ENCODE results near the gene SART3.

Gene SART3, protein sequence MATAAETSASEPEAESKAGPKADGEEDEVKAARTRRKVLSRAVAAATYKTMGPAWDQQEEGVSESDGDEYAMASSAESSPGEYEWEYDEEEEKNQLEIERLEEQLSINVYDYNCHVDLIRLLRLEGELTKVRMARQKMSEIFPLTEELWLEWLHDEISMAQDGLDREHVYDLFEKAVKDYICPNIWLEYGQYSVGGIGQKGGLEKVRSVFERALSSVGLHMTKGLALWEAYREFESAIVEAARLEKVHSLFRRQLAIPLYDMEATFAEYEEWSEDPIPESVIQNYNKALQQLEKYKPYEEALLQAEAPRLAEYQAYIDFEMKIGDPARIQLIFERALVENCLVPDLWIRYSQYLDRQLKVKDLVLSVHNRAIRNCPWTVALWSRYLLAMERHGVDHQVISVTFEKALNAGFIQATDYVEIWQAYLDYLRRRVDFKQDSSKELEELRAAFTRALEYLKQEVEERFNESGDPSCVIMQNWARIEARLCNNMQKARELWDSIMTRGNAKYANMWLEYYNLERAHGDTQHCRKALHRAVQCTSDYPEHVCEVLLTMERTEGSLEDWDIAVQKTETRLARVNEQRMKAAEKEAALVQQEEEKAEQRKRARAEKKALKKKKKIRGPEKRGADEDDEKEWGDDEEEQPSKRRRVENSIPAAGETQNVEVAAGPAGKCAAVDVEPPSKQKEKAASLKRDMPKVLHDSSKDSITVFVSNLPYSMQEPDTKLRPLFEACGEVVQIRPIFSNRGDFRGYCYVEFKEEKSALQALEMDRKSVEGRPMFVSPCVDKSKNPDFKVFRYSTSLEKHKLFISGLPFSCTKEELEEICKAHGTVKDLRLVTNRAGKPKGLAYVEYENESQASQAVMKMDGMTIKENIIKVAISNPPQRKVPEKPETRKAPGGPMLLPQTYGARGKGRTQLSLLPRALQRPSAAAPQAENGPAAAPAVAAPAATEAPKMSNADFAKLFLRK

DNA sequence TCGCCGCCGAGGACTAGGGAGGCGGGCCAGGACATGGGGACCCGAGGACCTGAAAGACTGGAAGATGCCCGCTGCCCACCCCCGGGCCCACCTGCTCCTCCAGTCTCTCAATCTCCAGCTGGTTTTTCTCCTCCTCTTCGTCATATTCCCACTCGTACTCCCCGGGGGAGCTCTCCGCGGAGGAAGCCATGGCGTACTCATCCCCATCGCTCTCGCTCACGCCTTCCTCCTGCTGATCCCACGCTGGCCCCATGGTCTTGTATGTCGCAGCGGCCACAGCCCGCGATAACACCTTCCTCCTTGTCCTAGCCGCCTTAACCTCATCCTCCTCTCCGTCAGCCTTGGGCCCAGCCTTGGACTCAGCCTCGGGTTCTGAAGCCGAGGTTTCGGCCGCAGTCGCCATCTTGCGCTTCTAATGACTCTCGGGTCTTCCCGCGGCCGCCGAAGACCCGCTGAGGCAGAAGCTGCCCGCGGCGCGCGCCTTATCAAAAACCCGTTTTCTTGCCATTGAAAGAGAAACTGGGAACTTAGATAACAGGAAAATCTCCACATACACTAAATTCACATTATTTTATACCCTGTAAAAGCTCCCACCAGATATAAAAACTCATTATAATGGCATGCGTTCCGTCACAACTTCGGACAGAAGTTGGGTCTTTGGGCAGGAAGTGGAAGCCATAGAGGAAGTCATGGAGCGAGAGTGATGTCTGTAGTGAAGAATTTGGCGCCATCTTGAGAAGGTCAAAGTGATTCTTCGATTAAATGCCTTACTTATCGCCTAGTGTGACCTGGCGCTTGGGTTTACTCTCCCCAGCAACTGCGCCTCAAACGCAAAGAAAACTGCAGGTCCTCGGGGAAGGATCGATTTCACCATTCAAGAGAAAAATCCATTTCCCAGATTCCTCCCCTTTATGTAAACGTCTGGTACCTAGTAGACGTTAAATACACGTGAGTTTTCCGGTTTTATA is at the start of gene SART3:
SART3 (minus strand) TSS at position 422 of the 968 bp plus-strand sequence; CDS start at position 403, 19 bp downstream.
- peak; percentile 91 for DNase-seq

DNA sequence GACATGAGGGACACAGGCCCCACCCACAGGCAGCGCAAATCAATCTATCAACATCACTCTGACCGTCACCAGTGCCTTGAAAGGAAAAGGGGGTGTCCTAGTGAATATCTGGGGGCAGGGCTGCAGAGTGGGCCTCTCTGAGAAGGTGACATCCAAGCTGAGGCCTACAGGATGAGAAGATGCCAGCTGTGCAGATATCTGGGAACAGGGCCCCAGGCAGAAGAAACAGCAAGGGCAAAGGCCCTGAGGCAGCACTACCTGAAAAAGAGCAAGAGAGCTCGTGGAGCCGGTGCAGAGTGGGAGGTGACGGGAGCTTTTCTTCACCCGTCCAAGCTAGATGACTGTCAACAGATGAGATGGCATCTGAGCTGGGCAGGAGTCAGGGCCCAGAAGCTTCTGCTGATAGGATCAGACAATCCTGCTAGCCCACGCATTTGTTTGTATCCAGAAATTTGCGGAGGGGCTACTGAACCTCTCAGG is 49.4 kb upstream of the SART3 start:
- no peak for DNase-seq

DNA sequence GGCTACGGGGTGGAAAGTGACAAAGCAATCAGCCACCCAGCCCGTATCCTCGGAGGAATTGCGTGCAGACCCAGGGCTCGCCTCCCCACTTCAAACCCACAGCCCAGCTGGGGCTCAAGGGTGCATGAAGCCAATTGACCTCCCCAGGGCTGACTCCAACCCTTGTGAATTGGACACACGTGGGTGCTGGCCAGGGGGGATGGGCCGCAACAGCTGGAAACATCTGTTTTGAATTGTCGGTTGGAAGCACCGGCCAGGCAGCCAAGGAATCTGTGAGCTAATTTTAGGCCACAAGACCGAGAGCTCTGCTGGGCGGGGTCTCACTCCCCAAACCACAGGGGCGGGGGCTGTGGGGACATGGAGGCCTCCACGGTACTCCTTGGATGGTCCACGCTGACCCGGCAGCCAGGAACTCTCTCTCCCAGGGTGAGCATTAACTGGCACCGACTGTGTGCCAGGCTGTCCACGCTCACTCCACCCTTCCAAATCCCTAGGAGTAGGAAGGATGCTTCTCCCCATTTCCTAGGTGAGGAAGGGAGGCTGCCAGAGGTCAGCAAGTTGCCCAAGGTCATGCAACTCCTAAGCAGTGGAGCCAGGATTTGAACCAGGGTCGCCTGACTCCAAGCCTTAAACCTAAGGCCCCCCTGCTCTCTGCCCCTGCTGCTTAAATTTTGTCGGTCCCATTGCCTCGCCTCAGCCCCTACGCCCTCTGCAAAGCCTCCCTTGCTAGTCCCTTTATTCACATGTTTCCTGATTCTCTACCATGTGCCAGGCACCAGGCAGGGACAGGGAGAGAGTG is 48.8 kb upstream of the SART3 start:
- no peak for DNase-seq

DNA sequence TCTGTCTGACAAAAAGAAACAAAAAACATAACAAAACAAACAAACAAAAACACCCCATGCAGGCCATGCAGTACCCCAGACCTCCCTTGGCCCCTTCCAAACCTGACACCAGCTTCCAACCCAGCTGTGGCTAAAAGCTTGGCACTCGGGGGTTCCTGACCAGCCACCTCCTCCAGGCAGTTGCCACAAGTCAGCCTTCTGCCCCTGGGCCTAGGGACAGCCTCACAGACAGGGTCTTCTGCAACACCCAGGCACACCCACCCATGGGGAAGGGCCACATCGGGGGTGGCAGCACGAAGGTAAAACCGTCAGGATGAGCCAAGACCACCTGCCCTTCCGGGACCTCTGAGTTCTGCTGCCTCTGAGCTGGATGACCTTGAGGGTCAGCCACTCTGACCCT is 47.6 kb upstream of the SART3 start:
- DNase-seq: no peak

DNA sequence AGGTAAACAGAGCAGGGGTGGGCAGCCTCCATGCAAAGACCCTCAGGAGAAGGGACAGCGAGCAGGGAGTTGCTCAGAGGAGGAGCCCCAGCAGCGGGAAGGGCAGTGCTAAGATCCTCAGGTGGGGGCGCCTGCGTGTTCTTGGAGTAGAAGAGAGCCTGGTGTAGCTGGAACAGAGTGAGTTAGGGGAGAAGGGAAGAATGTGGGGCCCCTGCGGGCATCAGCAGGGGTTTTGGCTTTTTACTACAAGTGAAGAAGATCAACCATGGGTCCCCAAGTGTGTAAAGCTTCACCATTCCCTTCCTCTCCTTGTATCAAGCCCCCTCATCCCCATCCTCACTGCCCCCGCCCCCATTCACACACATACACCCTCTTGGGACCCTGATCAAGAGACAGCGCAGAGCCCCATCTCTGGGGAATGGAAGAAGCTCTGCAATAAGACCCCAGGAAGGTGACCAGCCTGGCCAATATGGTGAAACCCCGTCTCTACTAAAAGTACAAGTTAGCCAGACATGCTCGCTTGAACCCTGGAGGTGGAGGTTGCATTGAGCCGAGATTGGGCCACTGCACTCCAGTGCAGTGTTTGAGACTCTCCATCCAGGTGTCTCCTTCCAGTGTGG is 47.1 kb upstream of the SART3 start:
- DNase-seq: no peak

DNA sequence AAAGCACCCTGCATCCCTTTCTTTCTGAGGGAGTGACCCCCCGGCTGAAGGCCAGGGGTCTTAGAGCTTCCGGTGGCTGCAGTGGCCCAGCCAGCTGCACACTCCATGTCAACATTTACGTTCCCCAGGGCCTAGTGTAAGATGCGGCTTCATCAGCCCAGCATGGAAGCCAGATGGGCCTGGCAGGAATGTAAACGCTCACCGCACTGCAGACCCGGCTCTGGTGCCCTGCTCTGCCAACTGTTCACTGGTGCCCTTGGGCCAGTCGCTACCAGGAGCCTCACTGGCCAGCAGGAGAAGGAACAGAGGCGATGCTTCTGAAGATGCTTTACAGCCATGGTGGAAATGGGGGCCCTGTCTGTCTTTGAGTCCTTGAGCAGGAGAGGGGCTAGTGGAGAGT is 45.5 kb upstream of the SART3 start:
- DNase-seq: no peak

DNA sequence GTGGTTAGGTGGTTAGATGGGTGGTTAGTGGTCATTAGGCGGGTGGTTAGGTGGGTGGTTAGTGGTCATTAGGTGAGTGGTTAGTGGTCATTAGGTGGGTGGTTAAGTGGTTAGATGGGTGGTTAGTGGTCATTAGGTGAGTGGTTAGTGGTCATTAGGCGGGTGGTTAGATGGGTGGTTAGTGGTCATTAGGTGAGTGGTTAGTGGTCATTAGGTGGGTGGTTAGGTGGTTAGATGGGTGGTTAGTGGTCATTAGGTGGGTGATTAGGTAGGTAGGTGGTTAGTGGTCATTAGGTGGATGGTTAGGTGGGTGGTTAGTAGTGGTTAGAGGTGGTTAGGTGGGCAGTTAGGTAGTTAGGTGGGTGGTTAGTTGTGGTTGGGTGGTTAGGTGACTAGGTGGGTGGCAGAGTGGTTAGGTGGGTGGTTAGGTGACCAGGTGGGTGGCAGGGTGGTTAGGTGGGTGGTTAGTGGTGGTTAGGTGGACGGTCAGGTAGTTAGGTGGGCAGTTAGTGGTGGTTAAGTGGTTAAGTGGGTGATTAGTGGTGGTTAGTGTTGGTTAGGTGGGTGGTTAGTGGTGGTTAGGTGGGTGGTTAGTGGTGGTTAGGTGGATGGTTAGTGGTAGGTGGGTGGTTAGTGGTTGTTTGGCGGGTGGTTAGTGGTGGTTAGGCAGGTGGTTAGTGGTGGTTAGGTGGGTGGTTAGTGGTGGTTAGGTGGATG is 44.9 kb upstream of the SART3 start:
- DNase-seq: no peak

DNA sequence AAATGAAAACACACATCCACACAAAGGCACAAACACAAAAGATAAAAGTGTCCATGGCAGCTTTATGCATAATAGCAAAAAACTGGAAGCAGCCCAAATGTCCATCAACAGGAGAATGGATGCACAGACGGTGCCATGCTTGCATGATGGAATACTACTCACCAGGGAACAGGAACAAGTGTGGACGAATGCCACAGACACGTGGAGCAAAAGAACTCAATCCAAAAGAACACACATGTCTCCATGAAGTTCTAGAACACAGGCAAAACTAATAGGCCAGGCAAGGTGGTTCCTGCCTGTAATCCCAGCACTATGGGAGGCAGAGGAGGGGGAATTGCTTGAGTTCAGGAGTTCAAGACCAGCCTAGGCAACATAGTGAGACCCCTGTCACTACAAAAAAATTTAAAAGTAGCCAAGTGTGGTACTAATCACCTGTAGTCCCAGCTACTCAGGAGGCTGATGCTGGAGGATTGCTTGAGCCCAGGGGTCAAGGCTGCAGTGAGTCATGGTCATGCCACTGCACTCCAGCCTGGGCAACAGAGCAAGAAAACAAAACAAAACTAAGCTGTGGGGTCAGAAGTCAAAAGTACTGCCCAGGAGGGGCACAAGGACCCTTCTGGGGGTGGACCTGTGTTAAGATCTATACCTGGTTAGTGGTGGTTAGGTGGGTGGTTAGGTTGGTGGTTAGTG is 44.2 kb upstream of the SART3 start:
- DNase-seq: no peak

DNA sequence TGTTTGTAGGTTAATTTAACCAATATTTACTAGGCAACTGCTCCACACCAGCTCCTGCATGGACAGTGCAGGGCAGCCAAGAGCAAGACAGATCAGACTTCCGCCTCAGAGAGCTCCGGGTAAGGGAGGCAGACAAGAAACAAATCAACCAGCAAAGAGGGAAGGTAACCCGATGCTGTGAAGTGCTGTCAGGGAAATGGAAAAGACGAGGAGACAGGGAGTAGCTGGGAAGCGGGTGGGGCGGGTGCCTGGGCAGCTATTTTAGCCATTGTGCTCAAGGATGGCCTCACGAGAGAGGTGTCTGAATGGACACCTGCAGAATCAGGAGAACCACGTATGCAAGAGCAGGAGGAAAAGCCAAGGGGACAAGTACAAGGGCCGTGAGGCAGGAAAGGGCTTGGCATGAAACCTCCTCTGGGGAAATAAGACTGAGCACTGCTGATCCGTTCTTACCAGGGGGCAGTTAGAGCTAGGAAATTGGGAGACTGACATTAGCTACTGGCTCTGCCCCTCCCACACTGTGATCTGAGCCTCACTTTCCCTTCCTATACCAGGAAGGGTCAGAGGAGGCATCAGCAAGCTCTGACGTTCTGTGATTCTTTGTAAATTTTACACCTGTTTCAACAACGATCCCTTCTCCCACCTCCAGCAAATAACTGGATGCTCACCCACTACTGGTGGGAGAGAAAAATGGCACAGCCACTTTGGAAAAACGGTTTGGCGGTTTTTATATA is 43.4 kb upstream of the SART3 start:
- no peak for DNase-seq

DNA sequence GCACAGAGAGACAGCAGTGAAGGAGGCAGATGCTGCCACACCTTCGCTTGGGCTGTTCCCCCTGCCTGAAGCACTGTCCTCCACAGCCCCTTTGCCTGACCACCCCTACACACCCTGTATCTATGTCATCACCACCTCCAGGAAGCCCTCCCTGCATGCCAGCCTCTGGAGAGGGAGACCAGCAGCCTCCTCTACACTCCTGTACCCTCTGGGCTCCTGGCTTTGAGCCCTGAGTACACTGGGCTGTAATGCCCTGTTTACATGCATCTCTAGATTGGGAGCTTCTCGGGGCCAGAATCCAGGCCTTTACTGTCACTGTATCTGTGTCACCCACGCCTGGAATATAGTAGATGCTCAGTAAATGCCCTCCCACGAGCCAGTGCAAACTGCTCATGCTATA is 42.8 kb upstream of the SART3 start:
- no peak for DNase-seq

DNA sequence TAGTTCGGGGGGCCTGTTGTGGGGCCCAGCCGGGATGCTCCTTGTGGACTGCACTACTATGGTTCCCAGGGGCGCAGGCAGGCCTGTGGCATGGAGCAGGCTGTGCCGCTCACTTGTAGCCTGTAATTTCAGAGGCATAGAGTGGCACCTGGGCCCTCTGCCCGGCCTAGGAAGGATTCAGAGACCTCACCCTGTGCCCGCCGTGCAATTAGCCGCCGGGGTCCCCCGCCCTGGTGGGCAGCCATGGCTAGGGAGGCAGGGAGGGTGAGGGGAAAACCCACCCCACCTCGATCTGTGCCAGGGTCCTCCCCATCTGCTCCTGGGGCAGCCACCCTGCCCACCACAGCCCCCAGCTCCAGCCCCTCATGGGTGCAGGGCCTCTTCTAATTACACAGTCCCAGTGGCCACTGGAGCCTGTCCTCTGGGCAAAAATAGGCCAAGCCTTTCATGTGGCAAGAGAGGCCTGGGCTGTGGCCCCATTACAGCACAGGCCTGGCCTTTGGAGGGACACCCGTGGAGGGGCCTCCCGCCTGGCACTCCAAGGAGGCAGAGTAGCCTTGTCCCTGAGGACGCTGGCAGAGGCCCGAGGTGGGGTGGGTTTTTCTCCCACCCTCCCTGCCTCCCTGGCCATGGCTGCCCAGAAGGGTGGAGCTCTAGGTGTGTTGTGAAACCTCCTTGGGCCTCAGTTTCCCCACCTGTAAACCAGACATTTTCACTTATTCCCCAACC is 42.2 kb upstream of the SART3 start:
- DNase-seq: no peak

DNA sequence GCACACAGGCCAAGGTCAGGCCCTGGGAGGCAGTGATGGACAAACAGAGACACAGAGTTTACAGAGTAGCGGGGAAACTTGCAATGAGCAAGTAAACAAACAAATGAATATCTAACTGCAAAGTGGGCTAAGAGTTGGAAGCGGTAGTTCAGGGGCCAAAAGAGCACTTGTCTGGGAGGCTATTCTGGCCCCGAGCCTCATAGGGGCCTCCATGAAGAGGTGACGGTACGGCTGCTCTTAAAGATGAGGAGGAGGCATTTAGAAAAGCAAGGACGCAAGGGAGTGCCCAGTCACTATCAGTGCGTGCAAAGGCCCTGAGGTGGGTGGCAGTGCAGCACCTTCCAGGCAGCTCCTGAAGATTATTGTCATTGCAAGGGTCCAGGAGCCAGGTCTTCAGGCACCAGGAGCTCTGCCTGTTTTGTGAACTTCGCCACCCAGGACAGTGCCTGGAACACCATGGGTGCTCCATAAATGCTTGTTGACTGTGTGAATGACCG is 41.3 kb upstream of the SART3 start:
- no peak for DNase-seq

DNA sequence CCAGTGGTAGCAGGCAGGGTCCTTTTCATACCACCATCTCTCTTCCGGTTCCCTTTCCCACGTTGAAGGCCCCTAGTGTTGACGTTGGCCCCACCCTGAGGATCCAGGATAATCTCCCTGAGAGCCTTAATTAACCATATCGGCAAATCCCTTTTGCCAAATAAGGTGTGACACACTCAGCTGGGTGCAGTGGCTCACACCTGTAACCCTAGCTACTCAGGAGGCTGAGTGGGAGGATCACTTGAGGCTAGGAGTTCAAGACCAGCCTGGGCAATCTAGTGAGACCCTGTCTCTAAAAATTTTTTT is 39.7 kb upstream of the SART3 start:
- no peak for DNase-seq

DNA sequence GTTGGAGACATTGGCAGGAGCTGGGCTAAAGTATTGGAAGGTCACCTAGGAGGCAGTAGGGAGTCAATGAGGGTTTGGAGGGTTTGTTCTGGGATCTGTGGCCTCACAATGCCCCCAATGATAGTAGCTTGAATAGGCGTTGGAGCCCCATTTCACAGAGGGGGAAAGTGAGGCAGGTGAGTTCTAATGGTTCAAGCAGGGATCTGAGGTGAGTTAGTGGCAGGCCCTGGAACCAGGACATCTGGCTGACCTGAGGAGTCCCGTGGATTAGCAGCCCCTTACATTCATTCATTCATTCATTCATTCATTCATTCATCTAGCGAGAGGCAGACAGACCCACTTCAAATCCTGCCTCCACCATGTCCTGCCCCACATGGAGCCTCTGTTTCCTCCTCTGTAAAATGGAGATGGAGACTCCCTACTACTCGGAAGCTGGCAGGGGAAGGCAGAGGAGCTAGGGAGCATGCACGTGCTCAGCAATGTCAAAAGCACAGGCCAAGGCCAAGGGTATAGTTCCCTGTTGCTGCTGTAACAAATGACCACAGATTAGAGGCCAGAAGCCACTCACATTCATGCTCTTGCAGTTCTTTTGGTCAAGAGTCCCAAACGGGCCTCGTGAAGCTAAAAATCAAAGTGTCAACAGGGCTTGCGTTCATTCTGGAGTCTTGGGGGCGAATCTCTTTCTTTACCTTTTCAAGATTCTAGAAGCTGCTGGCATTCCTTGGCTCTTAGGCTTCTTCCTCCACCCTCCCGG is 39.2 kb upstream of the SART3 start:
- no peak for DNase-seq

DNA sequence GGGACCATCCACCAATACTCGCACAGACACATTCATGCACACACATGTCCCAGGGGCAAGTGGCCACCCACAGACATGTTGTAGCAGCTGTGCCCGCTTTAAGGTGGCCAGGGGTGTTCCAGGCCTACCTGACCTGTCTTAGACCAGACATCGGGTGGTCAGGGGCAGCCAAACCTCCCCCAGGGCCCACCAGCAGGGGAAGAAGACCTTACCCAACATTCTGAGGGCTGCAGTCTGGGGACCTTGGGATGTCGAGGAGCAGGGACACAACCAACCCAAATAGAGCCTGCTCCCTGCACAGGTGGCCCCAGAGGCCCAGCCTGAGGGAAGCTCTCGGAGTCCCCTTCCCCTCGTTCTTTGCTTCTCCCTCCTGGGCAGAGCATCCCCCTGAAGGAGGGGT is 38.6 kb upstream of the SART3 start:
- no peak for DNase-seq

DNA sequence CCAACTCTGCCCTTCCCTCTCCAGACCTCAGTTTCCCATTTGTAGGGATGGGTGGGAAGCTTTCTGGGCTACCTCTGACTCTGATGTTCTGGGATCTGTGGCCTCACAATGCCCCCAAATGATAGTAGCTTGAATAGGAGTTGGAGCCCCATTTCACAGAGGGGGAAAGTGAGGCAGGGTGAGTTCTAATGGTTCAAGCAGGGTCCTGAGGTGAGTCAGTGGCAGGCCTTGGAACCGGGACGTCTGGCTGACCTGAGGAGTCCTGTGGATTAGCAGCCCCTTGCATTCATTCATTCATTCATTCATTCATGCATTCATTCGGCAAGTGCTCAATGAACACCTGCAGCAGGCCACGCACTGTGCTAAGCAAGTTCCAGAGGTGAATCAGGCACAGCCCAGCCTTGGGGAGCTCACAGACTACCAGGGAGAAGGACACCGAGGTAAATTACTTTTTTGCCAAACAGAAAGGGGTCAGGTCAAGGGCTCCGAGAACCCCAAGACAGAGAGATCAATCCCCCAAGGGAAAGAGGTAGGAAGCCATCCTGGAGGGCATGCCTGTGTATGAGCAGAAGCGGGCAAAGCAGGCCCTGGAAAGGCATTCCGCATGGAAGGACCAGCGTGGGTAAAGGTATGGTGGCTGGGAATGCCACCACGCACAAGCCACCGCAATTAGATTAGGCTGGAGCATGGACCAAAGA is 37.7 kb upstream of the SART3 start:
- no peak for DNase-seq

Data from midbrain (tissue), 1 donor.